ENCODE results near the gene BCAS1.
A peak's percentile ranks its signal among the peaks of the same experiment; 100 is the strongest.

The BCAS1 gene

GRCh38 chr20:53914091-53914780 is 156.2 kb downstream of the BCAS1 start:
- ATAC-seq = peak; percentile 4; the same call in 2 of the 3 replicates
- TF ChIP-seq CSRNP3 (CRISPR knock-in tag; IDR thresholded peaks at IDR 0.05) (no peak), ESRRG (CRISPR knock-in tag; IDR thresholded peaks at IDR 0.05) (no peak), PATZ1 (CRISPR knock-in tag; IDR thresholded peaks at IDR 0.05; ENCODE audit: borderline replicate concordance) (no peak), BACH2 (CRISPR knock-in tag; IDR thresholded peaks at IDR 0.05; ENCODE audit: borderline replicate concordance) (no peak), ZNF8 (CRISPR knock-in tag; IDR thresholded peaks at IDR 0.05) (no peak), ZNF565 (CRISPR knock-in tag; conservative IDR thresholded peaks at IDR 0.05; ENCODE audit: low read depth) (no peak), RARB (CRISPR knock-in tag; IDR thresholded peaks at IDR 0.05) (no peak), PPARA (CRISPR knock-in tag; IDR thresholded peaks at IDR 0.05; ENCODE audit: borderline replicate concordance) (no peak), ISL1 (CRISPR knock-in tag; IDR thresholded peaks at IDR 0.05) (no peak), ZC3H10 (CRISPR knock-in tag; IDR thresholded peaks at IDR 0.05) (no peak), CREB5 (CRISPR knock-in tag; IDR thresholded peaks at IDR 0.05; ENCODE audit: low read depth) (no peak), ZFP3 (CRISPR knock-in tag; IDR thresholded peaks at IDR 0.05) (no peak), GLIS3 (CRISPR knock-in tag; IDR thresholded peaks at IDR 0.05) (no peak), OSR1 (CRISPR knock-in tag; IDR thresholded peaks at IDR 0.05) (no peak), TSHZ2 (CRISPR knock-in tag; IDR thresholded peaks at IDR 0.05) (no peak), ZNF70 (CRISPR knock-in tag; IDR thresholded peaks at IDR 0.05) (no peak), SNAI2 (CRISPR knock-in tag; IDR thresholded peaks at IDR 0.05) (no peak), POU6F1 (CRISPR knock-in tag; IDR thresholded peaks at IDR 0.05; ENCODE audit: borderline replicate concordance, low read depth) (no peak)

- ATAC-seq = no peak
- TF ChIP-seq OSR1 (CRISPR knock-in tag; IDR thresholded peaks at IDR 0.05) (no peak), TSHZ2 (CRISPR knock-in tag; IDR thresholded peaks at IDR 0.05) (no peak), CREB5 (CRISPR knock-in tag; IDR thresholded peaks at IDR 0.05; ENCODE audit: low read depth) (no peak), ZNF70 (CRISPR knock-in tag; IDR thresholded peaks at IDR 0.05) (no peak), GLIS3 (CRISPR knock-in tag; IDR thresholded peaks at IDR 0.05) (no peak), POU6F1 (CRISPR knock-in tag; IDR thresholded peaks at IDR 0.05; ENCODE audit: borderline replicate concordance, low read depth) (no peak), RARB (CRISPR knock-in tag; IDR thresholded peaks at IDR 0.05) (no peak), SNAI2 (CRISPR knock-in tag; IDR thresholded peaks at IDR 0.05) (no peak), TCF4 (CRISPR knock-in tag; IDR thresholded peaks at IDR 0.05; ENCODE audit: borderline replicate concordance) (no peak), PATZ1 (CRISPR knock-in tag; IDR thresholded peaks at IDR 0.05; ENCODE audit: borderline replicate concordance) (no peak), BACH2 (CRISPR knock-in tag; IDR thresholded peaks at IDR 0.05; ENCODE audit: borderline replicate concordance) (no peak), ARNTL (CRISPR knock-in tag; IDR thresholded peaks at IDR 0.05; ENCODE audit: borderline replicate concordance, low read depth) (no peak), ISL1 (CRISPR knock-in tag; IDR thresholded peaks at IDR 0.05) (no peak), ZNF8 (CRISPR knock-in tag; IDR thresholded peaks at IDR 0.05) (no peak)
Measured at GRCh38 chr20:53911301-53911700, 159.1 kb downstream of the BCAS1 start.
